ENCODE data around the gene DIAPH1. TPM values are rescaled to one million over a fixed set of nuclear protein-coding genes. Genes with fewer than 3 reads are reported as not detected.

The DIAPH1 gene
- total RNA-seq, 1 experiment from 2014 or later, result 117 TPM

GRCh38 chr5:141615991-141616720 lies 2.6 kb downstream of the DIAPH1 start:
- Histone ChIP-seq H4K91ac (ENCODE audit: insufficient read length, low read depth, low read length) (no peak overlapping the region), H3K79me1 (ENCODE audit: insufficient read depth, low read depth, low read length, poor library complexity, severe bottlenecking) (no peaks in the 10 kb centered on the region), H3K23me2 (ENCODE audit: insufficient read length, low read depth, low read length, poor library complexity, severe bottlenecking) (no peaks in the 10 kb centered on the region), H3K4ac (ENCODE audit: low read depth, low read length) (no peak overlapping the region), H3K14ac (ENCODE audit: insufficient read depth, low read length) (no peak overlapping the region), H2BK5ac (ENCODE audit: insufficient read length, low read length) (no peak overlapping the region), H2BK20ac (ENCODE audit: low read depth, low read length, poor library complexity, severe bottlenecking) (no peak overlapping the region), H2AFZ (ENCODE audit: low read length) (no peak overlapping the region), H2BK12ac (ENCODE audit: insufficient read length, low read depth, low read length) (no peak overlapping the region), H2BK15ac (ENCODE audit: low read depth, low read length) (no peak overlapping the region), H3K27ac (ENCODE audit: insufficient read length, low read depth, low read length) (no peak overlapping the region), H3K56ac (ENCODE audit: insufficient read length, low read depth, low read length) (no peak overlapping the region), H4K8ac (replicated peaks; ENCODE audit: insufficient read length, low read depth, low read length) (no peak overlapping the region), H4K20me1 (ENCODE audit: control insufficient read depth, insufficient read depth, insufficient read length) (no peaks in the 10 kb centered on the region), H3K9ac (ENCODE audit: extremely low read depth, insufficient read length, low read length) (no peak overlapping the region), H3K79me2 (ENCODE audit: insufficient read depth, low read length) (peaks cover 15% of the 10 kb centered on the region; the same call in 1 of the 2 replicates), H3K4me1 (ENCODE audit: insufficient read depth, low read length) (peaks cover 2% of the 10 kb centered on the region), H3K18ac (ENCODE audit: insufficient read length, low read depth, low read length) (no peak overlapping the region), H2AK5ac (ENCODE audit: insufficient read length, low read length) (no peak overlapping the region), H4K5ac (ENCODE audit: insufficient read length, low read depth, low read length) (no peak overlapping the region), H2BK120ac (ENCODE audit: low read depth, low read length, poor library complexity, severe bottlenecking) (no peak overlapping the region), H3K23ac (ENCODE audit: insufficient read length, low read depth, low read length) (no peak overlapping the region), H3K27me3 (ENCODE audit: insufficient read depth, low read length) (no peaks in the 10 kb centered on the region), H3K9me3 (ENCODE audit: control insufficient read depth, low read depth, low read length) (no peaks in the 10 kb centered on the region), H3T11ph (ENCODE audit: low read length) (no peak overlapping the region), H3K4me2 (ENCODE audit: insufficient read depth, insufficient read length, low read length) (no peak overlapping the region)
- TF ChIP-seq CTCF (conservative IDR thresholded peaks at IDR 0.05), result no peak
- Mint-ChIP-seq H3K27me3 (ENCODE audit: low read depth) (no peaks in the 10 kb centered on the region), H3K4me3 (peak overlapping the region; percentile 91 to 98; a peak in 4 of 5 replicates), H3K4me1 (peaks cover 43 to 53% of the 10 kb centered on the region in 2 experiments), H3K27ac (peak overlapping the region in 1 of 3 experiments; percentile 5; a peak in 1 of 7 replicates), H3K36me3 (ENCODE audit: insufficient read depth in 1 of 3, low read depth in 3 of 3) (peaks cover 0 to 15% (median 8%) of the 10 kb centered on the region in 3 experiments; a peak in 4 of 7 replicates), H3K9me3 (peaks cover 0 to 3% of the 10 kb centered on the region in 2 experiments; a peak in 1 of 5 replicates)
- no CpG with 5 or more reads among the region's 9 CpGs for WGBS (ENCODE audit: extremely low coverage, insufficient read length, low lambda C conversion rate)
- no peak for DNase-seq

Data from H9 (cell line).